WI38 (cell line): ENCODE data around the gene UMOD.

ENCODE experiments used
- H3K4me3 ChIP-seq: 2 replicates; pipeline ENCODE4 v1.5.1; 2011; ENCODE audit warnings: low read depth, mild to moderate bottlenecking, control low read depth, low read length
- TF ChIP-seq, protein P1 (sequence below): IDR thresholded peaks from 2 replicates; pipeline ENCODE4 v1.5.1; 2012; ENCODE audit warnings: low read depth, mild to moderate bottlenecking, control low read depth, low read length

The UMOD gene

DNA sequence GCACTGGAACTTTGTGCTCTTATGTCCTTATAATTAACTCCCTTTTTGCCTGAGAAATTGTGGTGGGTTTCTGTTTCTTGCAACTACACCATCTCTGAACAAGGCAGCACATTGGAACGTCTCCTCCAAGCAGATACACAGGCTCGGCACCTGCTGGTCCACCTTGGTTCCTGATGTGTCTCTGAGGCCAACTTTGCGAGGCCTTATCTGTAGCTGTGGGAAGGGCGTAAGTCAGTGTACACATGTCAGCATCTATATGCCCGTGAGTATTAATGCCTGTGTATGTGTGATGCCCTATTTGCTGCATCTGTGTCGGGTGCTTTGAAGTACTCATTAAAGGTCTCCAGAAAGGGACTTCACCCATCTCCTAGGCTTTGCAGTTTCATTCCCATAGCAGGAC is 42.7 kb downstream of the UMOD start:
- TF ChIP-seq, protein P1, sequence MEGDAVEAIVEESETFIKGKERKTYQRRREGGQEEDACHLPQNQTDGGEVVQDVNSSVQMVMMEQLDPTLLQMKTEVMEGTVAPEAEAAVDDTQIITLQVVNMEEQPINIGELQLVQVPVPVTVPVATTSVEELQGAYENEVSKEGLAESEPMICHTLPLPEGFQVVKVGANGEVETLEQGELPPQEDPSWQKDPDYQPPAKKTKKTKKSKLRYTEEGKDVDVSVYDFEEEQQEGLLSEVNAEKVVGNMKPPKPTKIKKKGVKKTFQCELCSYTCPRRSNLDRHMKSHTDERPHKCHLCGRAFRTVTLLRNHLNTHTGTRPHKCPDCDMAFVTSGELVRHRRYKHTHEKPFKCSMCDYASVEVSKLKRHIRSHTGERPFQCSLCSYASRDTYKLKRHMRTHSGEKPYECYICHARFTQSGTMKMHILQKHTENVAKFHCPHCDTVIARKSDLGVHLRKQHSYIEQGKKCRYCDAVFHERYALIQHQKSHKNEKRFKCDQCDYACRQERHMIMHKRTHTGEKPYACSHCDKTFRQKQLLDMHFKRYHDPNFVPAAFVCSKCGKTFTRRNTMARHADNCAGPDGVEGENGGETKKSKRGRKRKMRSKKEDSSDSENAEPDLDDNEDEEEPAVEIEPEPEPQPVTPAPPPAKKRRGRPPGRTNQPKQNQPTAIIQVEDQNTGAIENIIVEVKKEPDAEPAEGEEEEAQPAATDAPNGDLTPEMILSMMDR, result no peak
- no peak overlapping the region for H3K4me3 ChIP-seq

DNA sequence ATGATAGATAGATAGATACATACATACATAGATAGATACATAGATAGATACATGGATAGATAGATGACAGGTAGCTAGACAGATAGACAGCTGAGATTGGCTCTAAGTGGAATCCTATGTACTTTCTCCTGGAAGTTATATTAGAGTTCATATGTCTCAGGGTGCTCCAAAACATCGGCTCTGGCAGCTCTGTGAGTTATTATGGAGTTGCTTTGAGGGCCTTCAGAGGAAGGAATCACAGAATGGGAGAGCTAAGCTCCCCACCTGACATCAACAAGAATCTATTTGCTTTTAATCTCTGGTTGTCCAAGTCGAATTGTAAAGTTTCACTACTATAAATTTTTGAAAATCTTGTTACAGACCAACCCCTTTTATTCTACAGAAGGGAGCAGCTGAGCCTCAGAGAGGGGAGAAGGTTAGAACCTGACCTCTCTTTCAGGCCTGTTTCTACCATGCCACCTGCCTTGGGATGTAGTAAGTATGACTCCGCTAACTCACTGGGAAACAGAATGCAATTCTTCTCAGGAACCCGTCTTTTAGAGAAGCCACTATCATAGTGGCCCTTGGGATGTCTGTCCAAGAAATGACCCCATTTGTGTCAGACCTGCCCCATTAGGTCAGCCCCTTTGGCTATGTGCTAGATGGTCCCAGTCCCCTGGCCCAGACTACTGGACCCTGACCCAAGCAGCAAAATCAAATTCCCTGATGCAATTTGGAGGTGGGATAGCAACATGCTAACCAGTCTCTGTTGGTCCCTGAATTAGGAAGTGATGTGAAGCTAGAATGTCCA is 43.5 kb downstream of the UMOD start:
- TF ChIP-seq, protein P1, result no peak
- no peak overlapping the region for H3K4me3 ChIP-seq

DNA sequence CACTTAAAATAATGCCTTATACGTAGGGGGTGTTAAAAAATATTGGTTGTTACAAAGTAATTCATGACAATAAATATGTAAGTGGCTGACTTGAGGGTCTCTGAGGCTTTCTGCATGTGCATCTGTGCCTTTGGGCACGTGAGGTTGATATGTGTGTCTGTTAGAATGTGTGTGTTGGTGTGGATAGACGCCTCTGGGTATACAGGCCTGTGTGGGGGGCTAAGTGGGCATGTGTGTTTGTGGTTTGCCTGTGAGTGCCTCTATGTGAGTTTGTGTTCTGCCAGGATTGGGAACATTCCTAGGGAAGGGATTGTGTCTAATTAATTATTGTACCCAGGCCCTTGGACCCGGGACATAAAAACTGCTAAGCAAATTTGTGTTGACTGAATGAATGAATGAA is 44.2 kb downstream of the UMOD start:
- H3K4me3 ChIP-seq, result no peak overlapping the region
- TF ChIP-seq, protein P1, result no peak

DNA sequence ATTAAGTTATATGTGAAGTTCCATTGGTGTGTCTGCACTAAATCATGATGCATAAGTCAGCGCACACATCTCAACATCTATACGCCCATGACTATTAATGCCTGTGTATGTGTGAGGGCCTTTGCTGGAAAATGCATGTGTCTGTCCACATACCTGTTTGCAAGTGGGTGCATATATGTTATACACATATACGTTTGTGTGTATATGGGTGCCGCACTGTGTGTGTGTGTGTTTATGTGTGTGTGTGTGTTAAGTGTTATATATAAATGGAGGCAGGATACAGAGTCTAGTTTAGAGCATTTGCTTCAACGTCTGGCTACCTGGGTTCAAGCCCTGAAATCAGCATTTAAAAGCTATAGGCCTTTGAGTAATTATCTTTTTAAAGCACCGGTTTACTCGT is 44.7 kb downstream of the UMOD start:
- no peak overlapping the region for H3K4me3 ChIP-seq
- TF ChIP-seq, protein P1, result no peak

DNA sequence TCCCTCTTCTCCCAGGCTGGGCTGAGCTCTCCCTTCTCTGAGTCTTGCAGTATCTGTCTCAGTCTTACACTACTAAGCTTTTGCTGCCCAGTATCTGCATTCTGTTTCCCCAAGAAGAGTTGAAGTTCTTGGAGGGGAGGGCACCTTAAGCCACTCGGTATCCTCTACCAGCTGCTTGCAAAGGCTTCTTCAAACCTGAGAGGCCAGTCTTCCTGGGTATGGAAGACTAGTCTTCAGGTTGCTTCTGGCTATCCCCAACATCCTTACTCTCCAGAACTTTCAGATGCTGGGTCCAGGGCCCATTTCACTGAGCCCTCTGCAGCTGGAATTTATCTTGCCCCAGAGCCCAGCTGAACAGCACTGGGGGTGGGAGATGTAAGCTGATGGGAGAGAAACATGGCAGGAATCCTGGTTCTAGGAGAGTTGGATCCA is 45.3 kb downstream of the UMOD start:
- TF ChIP-seq, protein P1, result no peak
- no peak overlapping the region for H3K4me3 ChIP-seq

DNA sequence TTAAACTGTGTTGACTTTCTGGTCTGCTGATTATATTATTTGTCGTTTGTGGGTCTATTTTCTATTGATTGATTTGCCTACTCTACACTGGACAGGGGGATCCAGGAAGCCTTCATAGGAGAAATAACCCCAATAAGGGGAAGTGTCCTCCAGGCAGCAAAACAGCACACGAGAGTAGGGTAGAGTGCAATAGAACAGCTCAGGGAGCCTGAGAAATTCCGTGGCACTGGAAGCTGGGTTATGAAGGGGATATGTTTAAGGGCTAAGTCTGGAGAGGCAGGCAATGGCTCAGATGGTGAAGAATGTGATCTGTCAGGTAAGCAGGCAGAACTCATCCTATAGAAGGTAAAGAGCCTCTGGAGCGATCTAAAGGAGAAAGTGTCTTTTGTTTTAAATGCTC is 46.1 kb downstream of the UMOD start:
- TF ChIP-seq, protein P1, result no peak
- no peak overlapping the region for H3K4me3 ChIP-seq

DNA sequence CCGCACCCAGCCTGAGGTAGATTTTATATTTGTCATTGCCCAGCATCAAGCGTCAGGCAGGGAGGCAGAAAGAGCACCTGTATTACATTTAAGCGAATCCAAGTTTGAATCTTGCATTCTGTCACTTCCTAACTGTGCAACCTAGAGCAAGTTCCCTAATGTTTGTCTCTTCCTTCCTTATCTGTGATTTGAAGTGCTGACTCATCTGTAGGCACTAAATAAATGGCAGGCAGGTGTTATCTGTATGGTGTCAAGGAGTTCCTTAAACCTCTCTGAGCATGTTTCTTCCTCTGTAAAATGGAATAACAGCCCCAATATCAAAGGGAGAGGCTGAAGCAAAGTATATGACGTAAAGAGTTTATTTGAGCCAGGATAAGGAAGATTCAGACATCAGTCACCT is 49.5 kb downstream of the UMOD start:
- H3K4me3 ChIP-seq, result no peak overlapping the region
- TF ChIP-seq, protein P1, result no peak
